Gastrocnemius medialis (tissue), 4 donors: ENCODE results near the gene CALD1. TPM values are rescaled to one million over a fixed set of nuclear protein-coding genes. Genes with fewer than 3 reads are reported as not detected.

ENCODE experiments used
- ATAC-seq, 2 donors: fragments of 150-250 bp; one replicate each; pipeline ENCODE4 v1.9.1; 2016
- DNase-seq, 2 donors: peaks; one replicate each; pipeline ENCODE4 v3.0.0-alpha.2; 2019
- H3K27ac ChIP-seq, 4 donors: fragments of 200-600 bp; sonication (generic); 1 replicate in 1 of 4; 2 replicates in 3 of 4; pipeline ENCODE4 v1.5.1; 2016 to 2018; ENCODE audit warnings: mild to moderate bottlenecking in 2 of 4, moderate library complexity in 1 of 4
- H3K27me3 ChIP-seq, 3 donors: fragments of 200-600 bp; sonication (generic) in 2 of 3; 1 replicate in 1 of 3; 2 replicates in 2 of 3; pipeline versions ENCODE4 v1.5.1 to v1.6.0; 2016 to 2019; ENCODE audit warnings: mild to moderate bottlenecking in 1 of 3, moderate library complexity in 1 of 3
- H3K36me3 ChIP-seq, 2 donors: fragments of 200-600 bp; sonication (generic) in 1 of 2; one replicate each; pipeline ENCODE4 v1.5.1; 2017 to 2018
- H3K4me1 ChIP-seq, 2 donors: fragments of 200-600 bp; sonication (generic) in 1 of 2; one replicate each; pipeline ENCODE4 v1.5.1; 2016 to 2017; ENCODE audit warnings: mild to moderate bottlenecking in 2 of 2
- H3K4me3 ChIP-seq, 4 donors: fragments of 200-600 bp; sonication (generic) in 3 of 4; 1 replicate in 1 of 4; 2 replicates in 3 of 4; pipeline ENCODE4 v1.5.1; 2016 to 2019; ENCODE audit warnings: mild to moderate bottlenecking in 2 of 4
- H3K9me3 ChIP-seq, 3 donors: fragments of 200-600 bp; sonication (generic) in 2 of 3; 1 replicate in 1 of 3; 2 replicates in 2 of 3; pipeline ENCODE4 v1.5.1; 2016 to 2019
- POLR2A ChIP-seq, 2 donors: fragments of 450-650 bp; IDR thresholded peaks; one replicate each; pipeline ENCODE4 v1.6.1; 2017; ENCODE audit warnings: antibody characterized with exemption in 2 of 2, mild to moderate bottlenecking in 2 of 2, moderate library complexity in 2 of 2
- in situ Hi-C, 4 donors: fragments of 200-750 bp; cut with MboI; loops; one replicate each; pipeline versions ENCODE4 v1.15.0 to v1.8.0; 2017; ENCODE audit warnings: low sequenced_read_pairs in 4 of 4
- intact Hi-C: fragments of 100-400 bp; cut with DNase I; formaldehyde crosslinking; loops from one replicate; pipeline ENCODE4 v1.15.1; 2023; ENCODE audit warnings: low total_unique reads
- total RNA-seq, 4 donors: library from RNA; depleted of rRNA; stranded (reverse); fragments of >200 nt; gene quantifications; one replicate each; pipeline versions ENCODE4 v1.1.0 to v1.2.3, GENCODE V29; 2016
- TF ChIP-seq, protein P1 (sequence below), 5 experiments: fragments of 450-650 bp in 3 of 5; fragments of 200-600 bp in 2 of 5; sonication (generic) in 2 of 5; IDR thresholded peaks in 4 of 5; conservative IDR thresholded peaks in 1 of 5; 1 replicate in 4 of 5; 2 replicates in 1 of 5; pipeline ENCODE4 v1.5.1; 2016 to 2019; ENCODE audit warnings: antibody characterized with exemption in 5 of 5, mild to moderate bottlenecking in 3 of 5, moderate library complexity in 3 of 5

CALD1 gene
- total RNA-seq, 4 donors from 2014 or later = 25.9 to 43.2 (median 32.3) TPM

DNA sequence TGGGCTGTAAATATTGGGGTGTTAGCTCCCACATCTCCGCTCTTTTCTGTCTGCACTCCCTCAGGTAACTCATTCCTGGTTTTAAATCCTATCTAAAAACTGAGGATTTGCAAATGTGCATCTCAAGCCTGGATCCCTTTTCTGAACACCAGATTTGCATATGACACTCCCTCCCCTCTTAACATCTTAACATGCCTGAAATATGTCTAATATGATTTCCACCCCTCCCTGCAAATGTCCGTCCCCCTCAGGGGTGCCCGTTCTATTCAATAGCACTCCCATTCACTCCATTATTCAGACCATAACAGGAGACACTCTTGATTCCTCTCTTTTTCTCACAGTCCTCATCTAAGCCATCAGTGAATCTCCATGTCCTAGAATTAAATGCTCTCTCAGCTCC is 8.3 kb upstream of the CALD1 start:
- Histone ChIP-seq H3K27ac (no peak overlapping the region), H3K27me3 (no peaks in the 10 kb centered on the region), H3K9me3 (no peaks in the 10 kb centered on the region), H3K4me1 (no peaks in the 10 kb centered on the region), H3K4me3 (no peak overlapping the region), H3K36me3 (no peaks in the 10 kb centered on the region)
- in situ Hi-C loops = no loop called here
- no peak for ATAC-seq
- TF ChIP-seq, protein P1, sequence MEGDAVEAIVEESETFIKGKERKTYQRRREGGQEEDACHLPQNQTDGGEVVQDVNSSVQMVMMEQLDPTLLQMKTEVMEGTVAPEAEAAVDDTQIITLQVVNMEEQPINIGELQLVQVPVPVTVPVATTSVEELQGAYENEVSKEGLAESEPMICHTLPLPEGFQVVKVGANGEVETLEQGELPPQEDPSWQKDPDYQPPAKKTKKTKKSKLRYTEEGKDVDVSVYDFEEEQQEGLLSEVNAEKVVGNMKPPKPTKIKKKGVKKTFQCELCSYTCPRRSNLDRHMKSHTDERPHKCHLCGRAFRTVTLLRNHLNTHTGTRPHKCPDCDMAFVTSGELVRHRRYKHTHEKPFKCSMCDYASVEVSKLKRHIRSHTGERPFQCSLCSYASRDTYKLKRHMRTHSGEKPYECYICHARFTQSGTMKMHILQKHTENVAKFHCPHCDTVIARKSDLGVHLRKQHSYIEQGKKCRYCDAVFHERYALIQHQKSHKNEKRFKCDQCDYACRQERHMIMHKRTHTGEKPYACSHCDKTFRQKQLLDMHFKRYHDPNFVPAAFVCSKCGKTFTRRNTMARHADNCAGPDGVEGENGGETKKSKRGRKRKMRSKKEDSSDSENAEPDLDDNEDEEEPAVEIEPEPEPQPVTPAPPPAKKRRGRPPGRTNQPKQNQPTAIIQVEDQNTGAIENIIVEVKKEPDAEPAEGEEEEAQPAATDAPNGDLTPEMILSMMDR (IDR thresholded peaks at IDR 0.05 in 4 of 5, conservative IDR thresholded peaks at IDR 0.05 in 1 of 5) = no peak
- no peak for TF ChIP-seq POLR2A (IDR thresholded peaks at IDR 0.05)
- intact Hi-C loops = no loop called here
- no peak for DNase-seq

DNA sequence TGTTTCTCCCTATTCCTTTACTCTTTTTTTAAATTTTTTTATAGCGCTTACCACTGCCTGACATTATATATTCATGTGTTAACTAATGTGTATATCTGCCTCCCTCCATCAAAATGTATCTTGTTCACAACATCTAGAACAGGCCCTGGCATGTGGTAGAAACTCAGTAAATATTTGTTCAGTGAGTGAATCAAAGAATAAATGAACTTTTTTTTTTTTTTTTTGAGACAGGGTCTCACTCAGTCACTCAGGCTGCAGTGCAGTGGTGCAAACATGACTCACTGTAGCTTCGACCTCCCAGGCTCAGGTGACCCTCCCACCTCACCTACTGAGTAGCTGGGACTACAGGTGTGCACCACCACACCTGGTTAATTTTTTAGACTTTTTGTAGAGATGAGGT is 7.5 kb upstream of the CALD1 start:
- H3K27me3 ChIP-seq = no peaks in the 10 kb centered on the region
- in situ Hi-C loops (no loop called here), intact Hi-C loops (no loop called here)
- H3K4me3 ChIP-seq = no peak overlapping the region
- TF ChIP-seq POLR2A (IDR thresholded peaks at IDR 0.05) = no peak
- TF ChIP-seq, protein P1 (IDR thresholded peaks at IDR 0.05 in 4 of 5, conservative IDR thresholded peaks at IDR 0.05 in 1 of 5) = no peak
- no peaks in the 10 kb centered on the region for H3K4me1 ChIP-seq
- H3K27ac ChIP-seq = no peak overlapping the region
- DNase-seq (no peak), ATAC-seq (no peak)
- no peaks in the 10 kb centered on the region for H3K36me3 ChIP-seq
- H3K9me3 ChIP-seq = no peaks in the 10 kb centered on the region

DNA sequence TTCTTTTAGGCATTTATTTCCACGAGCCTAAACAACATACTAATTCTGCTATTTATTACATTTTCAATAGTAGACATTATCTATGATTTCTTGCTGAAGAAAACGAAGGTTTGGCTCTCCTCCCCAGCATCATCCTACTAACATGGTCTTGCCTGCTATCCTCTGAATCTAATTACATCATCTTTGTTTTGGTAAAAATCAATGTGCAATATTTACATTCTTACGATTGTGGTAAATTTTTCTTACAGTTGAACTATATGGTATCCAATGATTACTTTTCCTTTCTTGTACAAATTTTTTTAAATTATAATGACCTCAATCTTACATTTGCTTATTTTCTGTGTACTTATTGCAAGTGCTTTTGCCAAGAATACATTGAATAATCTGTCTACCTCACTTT is 7.0 kb upstream of the CALD1 start:
- Histone ChIP-seq H3K27ac (no peak overlapping the region), H3K4me3 (no peak overlapping the region), H3K27me3 (no peaks in the 10 kb centered on the region), H3K36me3 (no peaks in the 10 kb centered on the region), H3K9me3 (no peaks in the 10 kb centered on the region), H3K4me1 (no peaks in the 10 kb centered on the region)
- ATAC-seq (no peak), DNase-seq (no peak)
- in situ Hi-C loops = no loop called here
- intact Hi-C loops = no loop called here
- TF ChIP-seq POLR2A (IDR thresholded peaks at IDR 0.05) = no peak
- TF ChIP-seq, protein P1 (IDR thresholded peaks at IDR 0.05 in 4 of 5, conservative IDR thresholded peaks at IDR 0.05 in 1 of 5) = no peak

DNA sequence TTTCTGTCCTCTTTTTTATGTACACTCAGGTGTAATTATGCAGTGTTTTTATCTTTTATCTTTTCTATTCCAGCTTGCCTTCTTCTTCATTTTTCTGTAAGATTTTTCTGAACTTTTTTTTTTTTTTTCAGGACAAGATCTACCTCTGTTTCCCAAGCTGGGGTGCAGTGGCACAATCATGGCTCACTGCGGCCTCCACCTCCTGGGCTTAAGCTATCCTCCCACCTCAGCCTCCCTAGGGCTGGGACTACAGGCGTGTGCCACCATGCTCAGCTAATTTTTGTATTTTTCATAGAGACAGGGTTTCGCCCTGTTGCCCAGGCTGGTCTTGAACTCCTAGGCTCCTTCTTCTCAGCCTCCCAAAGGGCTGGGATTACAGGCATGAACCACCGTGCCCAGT is 6.3 kb upstream of the CALD1 start:
- Histone ChIP-seq H3K4me1 (no peaks in the 10 kb centered on the region), H3K36me3 (no peaks in the 10 kb centered on the region), H3K27ac (no peak overlapping the region), H3K9me3 (no peaks in the 10 kb centered on the region), H3K4me3 (no peak overlapping the region), H3K27me3 (no peaks in the 10 kb centered on the region)
- TF ChIP-seq, protein P1 (IDR thresholded peaks at IDR 0.05 in 4 of 5, conservative IDR thresholded peaks at IDR 0.05 in 1 of 5) = no peak
- TF ChIP-seq POLR2A (IDR thresholded peaks at IDR 0.05) = no peak
- ATAC-seq (no peak), DNase-seq (no peak)
- intact Hi-C loops = no loop called here
- in situ Hi-C loops = no loop called here

DNA sequence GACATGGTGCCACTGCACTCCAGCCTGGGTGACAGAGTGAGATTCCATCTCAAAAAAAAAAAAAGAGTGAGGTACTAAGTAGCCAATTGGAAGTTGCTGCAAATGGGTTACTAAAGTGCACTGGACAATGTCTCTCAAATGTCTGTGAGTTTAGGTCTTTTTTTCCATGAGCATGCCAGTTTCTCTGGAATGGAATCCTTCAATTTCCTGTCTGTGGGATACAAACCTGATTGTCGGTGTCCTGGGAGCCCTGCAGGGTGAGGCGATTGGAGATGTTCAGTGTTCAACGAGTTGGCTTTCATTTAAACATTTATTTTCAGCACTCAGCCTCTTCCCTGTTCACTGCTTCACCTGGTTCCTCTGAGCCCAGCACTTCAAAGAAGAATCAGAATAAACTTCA is 5.3 kb upstream of the CALD1 start:
- peaks cover 0 to 7% of the 10 kb centered on the region in 2 donors for H3K4me1 ChIP-seq
- no peaks in the 10 kb centered on the region for H3K9me3 ChIP-seq
- DNase-seq = no peak
- no peak for ATAC-seq
- TF ChIP-seq, protein P1 (IDR thresholded peaks at IDR 0.05 in 4 of 5, conservative IDR thresholded peaks at IDR 0.05 in 1 of 5) = no peak
- no peak for TF ChIP-seq POLR2A (IDR thresholded peaks at IDR 0.05)
- no peak overlapping the region for H3K27ac ChIP-seq
- H3K27me3 ChIP-seq = no peaks in the 10 kb centered on the region
- H3K4me3 ChIP-seq = no peak overlapping the region
- H3K36me3 ChIP-seq = no peaks in the 10 kb centered on the region
- in situ Hi-C loops (no loop called here), intact Hi-C loops (no loop called here)
